GM21528 (cell line): ENCODE results near the gene NKX1-1.

ENCODE experiments used
- ATAC-seq: cut with Tn5 transposase; IDR thresholded peaks from one replicate; pipeline ENCODE4 v1.9.1; 2021; ENCODE audit warnings: mild to moderate bottlenecking, moderate library complexity; ENCODE audit not compliant: unreplicated experiment, low FRiP score

The NKX1-1 gene

DNA sequence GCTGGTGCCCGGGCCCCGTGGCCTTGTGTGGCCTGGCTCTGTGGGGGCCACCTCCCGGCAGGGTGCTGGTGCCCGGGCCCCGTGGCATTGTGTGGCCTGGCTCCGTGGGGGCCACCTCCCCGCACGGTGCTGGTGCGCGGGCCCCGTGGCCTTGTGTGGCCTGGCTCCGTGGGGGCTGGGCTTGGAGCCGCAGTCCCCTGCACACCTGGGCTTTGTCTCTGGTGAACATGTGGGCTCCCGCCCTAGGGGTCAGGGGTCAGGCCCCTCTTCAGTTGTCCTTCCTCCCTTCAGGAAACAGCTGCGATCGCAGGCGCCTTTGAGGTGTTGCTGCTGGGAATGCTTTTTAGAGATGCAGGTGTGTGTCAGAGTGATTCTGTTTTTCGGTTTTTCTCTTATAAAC, 42.0 kb downstream of the NKX1-1 start:
- no peak for ATAC-seq

DNA sequence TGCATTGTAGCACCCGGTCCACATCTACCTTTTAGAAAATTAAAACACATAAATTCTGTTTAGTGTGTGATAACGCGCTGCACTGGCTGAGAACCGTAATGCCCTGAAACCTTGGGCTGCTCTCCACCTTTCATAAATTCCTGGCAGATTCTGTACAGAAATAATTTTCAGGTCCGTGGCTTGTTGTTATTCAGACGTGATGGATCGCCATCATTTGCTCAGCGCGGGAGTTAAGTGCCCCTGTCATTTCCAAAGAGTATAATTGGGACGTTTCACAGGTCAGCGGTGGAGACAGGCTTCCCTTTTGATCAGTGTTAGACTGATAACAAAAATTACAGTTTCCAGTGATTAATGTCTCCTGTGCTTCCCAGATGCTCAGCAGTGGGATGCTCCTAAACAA, 42.7 kb downstream of the NKX1-1 start:
- no peak for ATAC-seq

GRCh38 chr4:1362521-1362920, 43.7 kb downstream of the NKX1-1 start:
- ATAC-seq: no peak

DNA sequence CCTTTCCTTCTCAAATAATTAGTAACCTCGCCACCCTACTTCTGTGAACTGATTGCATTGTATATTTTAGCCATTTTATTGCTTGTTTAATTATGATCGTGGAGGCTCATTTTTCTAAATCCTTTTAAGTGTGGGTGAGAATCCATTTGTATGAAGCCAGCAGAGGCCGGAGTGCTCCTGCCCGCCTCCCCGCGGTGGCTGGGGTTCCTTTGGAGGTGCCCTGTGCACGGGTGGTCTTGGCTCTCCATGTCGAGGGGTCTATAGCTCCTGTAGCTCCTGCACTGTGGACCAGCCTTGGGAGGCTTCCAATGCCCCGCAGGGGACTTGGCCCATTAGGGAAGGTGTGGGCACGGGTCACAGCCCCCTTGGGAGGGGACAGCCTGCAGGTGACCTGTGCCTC, 44.2 kb downstream of the NKX1-1 start:
- ATAC-seq: no peak

DNA sequence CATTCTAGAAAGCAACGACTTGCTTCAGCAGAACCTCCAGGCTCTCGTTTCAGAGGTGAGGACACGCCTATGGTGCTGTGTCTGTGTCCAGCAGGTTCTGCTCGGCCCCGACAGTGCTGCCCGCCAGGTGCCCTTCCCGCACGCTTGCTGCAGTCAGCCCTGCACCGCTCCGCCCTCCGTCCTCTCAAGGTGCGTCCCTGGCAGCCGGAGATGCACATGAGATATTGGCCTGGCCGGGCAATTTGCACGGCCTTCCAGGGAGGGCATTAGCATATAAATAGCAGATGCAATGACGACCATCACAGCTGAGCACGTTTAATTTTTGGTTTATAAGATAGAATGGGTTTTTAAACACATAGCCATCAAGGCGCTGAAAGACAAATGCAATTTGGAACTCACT, 44.8 kb downstream of the NKX1-1 start:
- ATAC-seq: no peak

- no peak for ATAC-seq
Observed at GRCh38 chr4:1360423-1361283, 45.6 kb downstream of the NKX1-1 start.

DNA sequence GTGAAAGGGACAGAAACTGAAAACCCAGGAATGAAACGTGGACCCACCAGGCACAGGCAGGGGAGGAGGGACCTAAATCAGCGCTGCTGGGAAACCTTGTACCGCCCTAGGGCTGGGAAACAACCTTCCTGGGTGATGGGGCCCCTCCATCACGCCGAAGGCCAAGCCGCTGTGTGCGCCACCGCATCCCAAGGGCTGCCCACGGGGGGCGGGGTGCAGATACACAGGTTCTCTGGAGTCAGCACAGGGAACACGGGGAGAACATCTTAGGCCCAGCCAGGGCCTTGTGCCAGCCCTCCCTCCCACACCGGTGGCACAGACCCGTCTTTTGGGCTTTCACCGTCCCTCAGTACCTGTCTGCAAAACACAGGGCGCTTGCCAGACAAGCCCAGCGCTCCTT, 46.3 kb downstream of the NKX1-1 start:
- no peak for ATAC-seq

- ATAC-seq: no peak
Observed at GRCh38 chr4:1359144-1359501, 47.1 kb downstream of the NKX1-1 start.

- ATAC-seq: no peak
Observed at GRCh38 chr4:1358421-1359143, 47.7 kb downstream of the NKX1-1 start.

DNA sequence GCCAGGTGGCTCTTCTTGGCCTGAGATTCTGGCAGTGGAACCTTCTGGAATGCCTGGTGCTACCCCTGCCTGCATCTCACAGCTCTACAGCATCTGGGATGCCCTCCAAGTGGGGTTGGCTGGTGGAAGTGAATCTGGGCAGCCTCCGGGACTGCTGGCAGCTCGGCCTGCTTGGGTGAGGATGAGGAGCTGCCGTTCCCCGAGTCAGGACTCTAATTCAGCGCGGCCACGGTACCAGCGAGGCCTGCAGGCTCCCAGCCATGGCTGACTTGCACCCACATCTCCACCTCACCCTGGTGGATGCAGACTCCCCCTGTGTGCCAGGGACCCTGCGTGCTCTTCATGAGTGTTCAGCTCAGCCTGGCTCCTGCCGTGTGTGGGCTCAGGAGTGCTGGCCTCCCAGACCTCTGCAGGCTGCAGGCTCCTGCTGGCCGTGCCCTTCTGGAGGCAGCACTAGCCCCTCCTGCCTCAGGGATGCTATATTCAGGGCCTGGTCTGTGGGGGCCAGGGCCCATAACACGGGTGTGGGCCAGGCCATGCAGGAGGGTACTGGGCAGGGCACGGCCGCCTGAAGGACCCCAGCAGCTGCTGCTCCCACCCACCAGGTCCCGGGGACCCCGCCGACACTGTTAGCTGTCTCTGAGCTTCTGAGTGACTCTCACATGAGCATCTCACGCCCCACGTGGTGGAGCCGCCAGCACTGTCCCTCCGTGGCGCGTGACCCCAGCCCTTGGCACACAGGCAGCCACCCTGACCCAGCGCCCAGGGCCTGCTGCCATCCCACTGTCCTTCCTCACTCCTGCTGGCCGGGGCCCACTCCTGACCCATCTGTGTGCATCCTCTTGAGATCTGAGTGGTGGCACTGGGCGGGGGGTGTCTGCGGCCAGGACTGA, 48.6 kb downstream of the NKX1-1 start:
- ATAC-seq: no peak

GRCh38 chr4:1356181-1356998, 49.9 kb downstream of the NKX1-1 start:
- no peak for ATAC-seq

DNA sequence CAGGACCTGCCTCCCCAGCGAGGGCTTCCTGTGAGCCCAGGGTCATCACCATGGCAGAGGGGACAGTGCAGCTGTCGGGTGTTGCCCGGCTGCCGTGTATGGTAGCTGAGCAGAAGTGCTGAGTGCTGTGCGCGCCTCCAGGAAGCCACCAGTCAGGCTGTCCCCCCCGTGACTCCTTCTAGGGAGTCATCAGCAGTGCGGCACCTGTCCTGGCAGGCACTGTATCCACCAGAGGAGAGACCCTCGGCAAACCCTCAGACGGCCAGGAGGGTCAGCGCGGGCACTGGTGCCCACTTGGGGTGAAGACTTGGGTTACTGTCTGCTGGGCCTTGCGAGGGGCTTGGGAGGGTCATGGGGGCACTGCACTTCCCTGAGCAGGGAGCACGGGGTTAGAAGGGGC, 50.9 kb downstream of the NKX1-1 start:
- ATAC-seq: no peak

DNA sequence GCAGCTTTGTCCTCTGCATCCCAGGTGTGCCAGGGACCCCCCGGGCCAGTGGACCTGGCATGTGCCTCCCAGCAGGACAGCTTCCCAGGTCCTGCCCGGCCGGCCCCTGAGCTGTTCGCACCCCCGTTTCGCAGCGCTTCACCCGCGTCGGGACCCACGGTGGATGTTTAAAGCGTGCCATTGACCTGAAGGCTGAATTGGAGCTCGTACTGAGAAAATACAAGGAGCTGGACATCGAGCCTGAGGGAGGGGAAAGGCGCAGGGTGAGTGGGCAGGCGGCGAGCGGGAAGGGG, 51.3 kb downstream of the NKX1-1 start:
- ATAC-seq: no peak

DNA sequence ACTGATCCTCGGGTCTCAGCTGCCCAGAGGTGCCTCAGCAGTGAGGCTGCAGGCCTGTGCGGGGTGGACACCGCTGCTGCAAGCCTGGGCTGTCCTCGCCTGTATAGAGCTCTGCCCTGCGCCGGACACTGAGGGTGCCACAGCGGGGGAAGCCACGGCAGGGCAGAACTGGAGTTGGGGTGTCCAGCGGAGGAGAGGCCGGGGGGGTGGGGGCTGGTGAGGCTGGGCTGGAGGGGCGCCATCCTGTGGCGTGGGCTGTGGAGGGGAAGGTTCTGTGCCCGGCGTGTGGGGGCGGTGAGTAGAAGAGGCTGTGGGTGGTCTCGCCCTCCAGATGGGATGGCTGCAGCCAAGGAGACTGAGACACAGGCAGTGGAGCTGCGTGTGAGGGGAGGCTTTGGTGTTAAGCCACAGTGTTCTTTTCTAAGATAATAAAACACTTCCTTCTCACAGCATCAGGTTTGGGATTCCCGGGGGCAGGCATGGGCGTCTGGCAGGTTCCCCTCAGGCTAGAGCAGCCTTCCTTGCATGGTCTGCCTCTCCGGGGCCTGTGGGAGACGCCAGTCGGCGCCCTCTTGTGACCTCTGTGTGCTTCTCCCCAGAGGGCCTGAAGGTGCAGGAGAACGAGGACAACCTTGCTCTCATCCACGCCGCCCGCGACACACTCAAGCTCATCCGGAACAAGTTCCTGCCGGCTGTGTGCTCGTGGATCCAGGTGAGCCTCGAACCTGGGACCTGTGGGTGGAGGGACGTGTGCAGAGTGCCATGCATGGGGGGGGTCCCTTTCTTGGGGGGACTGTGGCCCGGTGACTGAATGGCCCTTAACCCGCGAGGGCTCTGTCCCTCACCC, 51.9 kb downstream of the NKX1-1 start:
- ATAC-seq: no peak

DNA sequence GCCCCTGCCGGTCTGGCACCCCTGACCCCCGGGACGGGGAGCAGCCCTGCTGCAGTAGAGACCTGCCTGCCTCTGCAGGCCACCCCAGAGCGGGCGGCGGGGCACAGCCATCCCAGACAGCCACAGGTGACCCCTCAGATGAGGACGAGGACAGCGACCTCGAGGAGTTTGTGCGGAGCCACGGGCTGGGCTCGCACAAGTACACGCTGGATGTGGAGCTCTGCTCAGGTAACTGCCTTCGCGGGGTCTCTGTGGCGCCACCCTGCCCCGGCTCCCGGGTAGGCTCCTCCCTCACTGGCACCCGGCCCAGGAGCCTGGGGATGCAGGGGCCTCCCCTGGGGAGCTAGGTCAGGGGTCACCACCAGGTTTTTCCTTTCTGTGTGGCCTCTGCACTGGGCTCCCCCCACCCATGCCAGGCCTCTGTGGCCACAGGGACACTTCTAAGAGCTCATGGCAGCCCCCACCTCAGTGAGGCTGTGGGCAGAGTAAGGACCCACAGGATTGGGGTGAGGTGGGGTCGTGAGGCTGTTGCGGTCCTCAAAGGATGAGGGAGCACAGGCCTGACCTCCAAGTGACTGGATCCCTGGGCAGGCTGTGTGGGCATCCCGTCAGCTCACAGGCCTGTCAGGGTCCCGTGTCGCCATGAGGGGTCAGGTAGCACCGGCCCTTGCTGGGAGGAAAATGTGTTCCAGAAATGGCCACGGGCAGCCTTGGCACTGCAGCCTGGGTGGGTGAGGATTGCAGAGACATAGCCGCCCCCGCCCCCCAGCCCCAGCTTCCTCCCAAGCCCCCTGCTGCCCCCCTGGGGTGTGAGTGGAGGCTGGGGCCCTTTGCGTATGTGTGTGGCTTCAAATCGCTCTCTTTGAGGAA, 52.8 kb downstream of the NKX1-1 start:
- no peak for ATAC-seq
